OCI-LY7 (cell line): ENCODE data around the gene DDAH1. TPM values are rescaled to one million over a fixed set of nuclear protein-coding genes. Genes with fewer than 3 reads are reported as not detected.

Experiments
- BruUV-seq: library from RNA; stranded (reverse); fragments of 400-500 nt; replicated peaks from 2 replicates; lab custom pipeline; 2021; lab: Mats Ljungman, UMichigan
- CTCF ChIA-PET: fragments of 300-600 bp; sonication (Branson Sonifier 250); formaldehyde crosslinking; loops from one replicate; lab custom pipeline; 2022; ENCODE audit warnings: antibody characterized with exemption; ENCODE audit not compliant: unreplicated experiment; lab: Charles Lee
- POLR2A ChIA-PET: fragments of 300-600 bp; sonication (Branson Sonifier 250); formaldehyde crosslinking; loops from one replicate; lab custom pipeline; 2022; ENCODE audit warnings: antibody characterized with exemption; lab: Charles Lee
- DNase-seq: peaks from one replicate; pipeline ENCODE4 v3.0.0-alpha.2; 2015; ENCODE audit warnings: low spot score
- H2AFZ ChIP-seq: fragments of 200-600 bp; sonication (generic), shearing (Covaris generic); 2 replicates; pipeline ENCODE4 v1.6.1; 2014; ENCODE audit warnings: mild to moderate bottlenecking, antibody characterized with exemption, low read length, moderate library complexity
- H3K27ac ChIP-seq: fragments of 200-600 bp; sonication (generic); 2 replicates; pipeline ENCODE4 v1.5.1; 2014; ENCODE audit warnings: mixed run types, low read depth, mild to moderate bottlenecking, moderate library complexity, low read length, inconsistent platforms; ENCODE audit not compliant: poor library complexity, severe bottlenecking
- H3K36me3 ChIP-seq: fragments of 200-600 bp; sonication (generic); 2 replicates; pipeline ENCODE4 v1.6.1; 2014; ENCODE audit warnings: mild to moderate bottlenecking, antibody characterized with exemption, low read length, moderate library complexity, mixed read lengths; ENCODE audit not compliant: insufficient read depth
- H3K4me1 ChIP-seq: fragments of 200-600 bp; sonication (generic); 2 replicates; pipeline ENCODE4 v1.5.1; 2014; ENCODE audit warnings: mild to moderate bottlenecking, low read length; ENCODE audit not compliant: insufficient read depth, poor library complexity, severe bottlenecking
- H3K4me2 ChIP-seq: fragments of 200-600 bp; sonication (generic); 2 replicates; pipeline ENCODE4 v1.6.1; 2014; ENCODE audit warnings: mild to moderate bottlenecking, low read length
- H3K4me3 ChIP-seq: fragments of 200-600 bp; sonication (generic); 2 replicates; pipeline ENCODE4 v1.5.1; 2014; ENCODE audit warnings: mild to moderate bottlenecking, low read depth, low read length; ENCODE audit not compliant: poor library complexity, severe bottlenecking
- H3K79me2 ChIP-seq: fragments of 200-600 bp; sonication (generic); 2 replicates; pipeline ENCODE4 v1.6.1; 2016; ENCODE audit warnings: low read depth, mild to moderate bottlenecking, low read length, moderate library complexity, mixed read lengths; ENCODE audit not compliant: insufficient read depth
- H3K9me2 ChIP-seq: fragments of 200-600 bp; sonication (generic); 2 replicates; pipeline ENCODE4 v1.6.1; 2016; ENCODE audit warnings: mild to moderate bottlenecking, low read length, mixed read lengths; ENCODE audit not compliant: insufficient read depth
- H3K9me3 ChIP-seq: fragments of 200-600 bp; sonication (generic); 2 replicates; pipeline ENCODE4 v1.6.1; 2014; ENCODE audit warnings: mild to moderate bottlenecking, mixed run types, low read length, mixed read lengths
- H4K20me1 ChIP-seq: fragments of 200-600 bp; sonication (generic); 2 replicates; pipeline ENCODE4 v1.6.1; 2014; ENCODE audit warnings: mild to moderate bottlenecking, antibody characterized with exemption, low read length, moderate library complexity, mixed read lengths; ENCODE audit not compliant: insufficient read depth
- CTCF ChIP-seq: fragments of 200-600 bp; sonication (generic); conservative IDR thresholded peaks from 2 replicates; pipeline ENCODE4 v1.5.1; 2014; ENCODE audit warnings: mild to moderate bottlenecking, antibody characterized with exemption, low read length, moderate library complexity, mixed read lengths
- EZH2phosphoT487 ChIP-seq: fragments of 200-600 bp; sonication (generic); IDR thresholded peaks from 2 replicates; pipeline ENCODE4 v1.6.1; 2018; ENCODE audit warnings: low read depth, borderline replicate concordance, mild to moderate bottlenecking, mixed run types, antibody characterized with exemption, low read length, moderate library complexity, mixed read lengths
- intact Hi-C: fragments of 100-400 bp; cut with micrococcal nuclease; formaldehyde crosslinking; loops from one replicate; pipeline ENCODE4 v1.10.0; 2022; ENCODE audit not compliant: unreplicated experiment
- total RNA-seq, 2 experiments: library from RNA; depleted of rRNA in 1 of 2; stranded (reverse); fragments of >200 nt in 1 of 2; shearing (Covaris generic) in 1 of 2; gene quantifications; 2 replicates each; pipeline ENCODE4 v1.2.3, GENCODE V29; 2014 to 2022

Gene DDAH1
- total RNA-seq, 2 experiments from 2014 or later, result not detected

DNA sequence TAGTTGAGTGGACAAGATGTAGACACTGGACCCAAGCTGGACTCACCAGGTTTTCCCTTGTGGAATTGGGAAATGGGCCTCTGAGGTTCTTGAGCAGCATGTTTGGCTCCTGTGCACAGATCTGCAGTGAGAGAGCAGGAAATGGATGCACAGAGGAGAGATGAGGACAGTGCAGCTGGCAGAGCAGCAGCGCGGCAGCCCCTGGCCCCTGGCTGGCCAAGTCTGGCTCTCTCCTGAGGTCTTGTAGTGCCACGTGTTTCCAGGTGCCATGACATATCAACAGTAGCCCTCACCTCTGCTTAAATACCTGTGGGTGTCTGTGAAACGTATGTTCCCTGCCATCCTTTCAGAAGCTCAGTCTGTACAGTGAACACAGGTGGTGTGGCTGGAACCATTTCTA lies 169.3 kb downstream of the DDAH1 start:
- DNase-seq, result no peak
- H3K79me2 ChIP-seq, result no peaks in the 10 kb centered on the region
- H3K36me3 ChIP-seq, result no peaks in the 10 kb centered on the region
- H3K4me3 ChIP-seq, result no peak overlapping the region
- peaks cover 5% of the 10 kb centered on the region for H3K4me1 ChIP-seq
- H4K20me1 ChIP-seq, result no peaks in the 10 kb centered on the region
- no TSS peak for BruUV-seq
- POLR2A ChIA-PET, result interaction anchor here (0.7 to 1.2 kb wide), 2 partner anchors 20 kb away, joined by 4 read pairs; partner anchors contain the start of gene BCL10
- TF ChIP-seq EZH2phosphoT487 (no peak), CTCF (no peak)
- H3K4me2 ChIP-seq, result no peak overlapping the region
- no peak overlapping the region for H2AFZ ChIP-seq
- CTCF ChIA-PET, result no interaction called here
- intact Hi-C loops, result no loop called here
- no peaks in the 10 kb centered on the region for H3K9me2 ChIP-seq
- no peaks in the 10 kb centered on the region for H3K9me3 ChIP-seq
- H3K27ac ChIP-seq, result no peak overlapping the region

DNA sequence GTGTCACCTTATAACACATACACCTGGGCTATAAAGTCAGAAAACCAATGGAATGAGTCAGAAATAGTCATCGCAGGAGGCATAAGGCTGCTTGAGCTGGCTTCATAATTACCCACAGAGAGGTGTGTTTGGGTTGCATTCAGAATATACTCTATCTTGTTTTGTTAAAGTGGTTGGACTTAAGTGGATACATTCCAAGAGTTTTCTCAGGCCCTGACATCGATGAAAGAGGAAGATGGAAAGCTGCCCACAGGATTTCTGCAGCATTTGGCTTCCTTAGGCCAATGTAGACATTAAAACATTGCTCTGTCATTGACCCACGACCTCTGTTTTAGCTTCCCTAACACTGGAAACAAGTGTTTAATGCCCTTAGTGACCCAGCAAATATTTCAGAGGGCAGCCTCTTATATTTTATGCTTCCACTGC lies 169.9 kb downstream of the DDAH1 start:
- no peaks in the 10 kb centered on the region for H3K9me3 ChIP-seq
- H3K9me2 ChIP-seq, result no peaks in the 10 kb centered on the region
- H3K4me1 ChIP-seq, result peaks cover 11% of the 10 kb centered on the region
- no peaks in the 10 kb centered on the region for H3K36me3 ChIP-seq
- intact Hi-C loops, result no loop called here
- BruUV-seq, result no TSS peak
- ChIA-PET CTCF (no interaction called here), POLR2A (interaction anchor here (1.2 to 1.4 kb wide), 2 partner anchors 17 to 19 kb away, joined by 3 to 4 read pairs; partner anchors contain the start of gene BCL10)
- H3K4me3 ChIP-seq, result no peak overlapping the region
- no peaks in the 10 kb centered on the region for H3K79me2 ChIP-seq
- no peak overlapping the region for H2AFZ ChIP-seq
- no peak overlapping the region for H3K27ac ChIP-seq
- TF ChIP-seq CTCF (no peak), EZH2phosphoT487 (no peak)
- no peak for DNase-seq
- no peaks in the 10 kb centered on the region for H4K20me1 ChIP-seq
- no peak overlapping the region for H3K4me2 ChIP-seq

DNA sequence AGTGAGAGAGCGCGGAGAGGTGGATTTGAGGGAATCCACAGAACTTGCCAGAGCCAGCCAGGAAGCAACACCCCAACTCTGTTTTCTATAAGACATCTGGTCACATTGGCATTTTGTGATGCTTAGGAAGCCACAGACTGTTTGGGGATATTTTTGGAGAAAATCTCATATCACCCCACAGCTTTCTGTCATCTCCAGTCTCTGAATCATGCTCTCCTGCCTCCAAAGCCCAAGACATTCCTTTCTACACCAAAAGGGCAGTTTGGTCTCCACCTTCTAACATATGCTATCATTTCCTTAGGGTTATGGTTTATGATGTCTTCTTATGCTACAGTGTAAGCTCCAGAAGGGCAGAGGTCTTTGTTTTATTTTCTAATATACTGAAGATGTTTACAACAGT lies 174.1 kb downstream of the DDAH1 start:
- Histone ChIP-seq H4K20me1 (no peaks in the 10 kb centered on the region), H3K9me3 (no peaks in the 10 kb centered on the region), H3K4me3 (no peak overlapping the region), H3K4me1 (peaks cover 19% of the 10 kb centered on the region), H3K27ac (no peak overlapping the region), H3K79me2 (no peaks in the 10 kb centered on the region), H3K36me3 (no peaks in the 10 kb centered on the region), H3K9me2 (no peaks in the 10 kb centered on the region), H2AFZ (peak overlapping the region; percentile 46; the same call in 1 of the 2 replicates), H3K4me2 (peak overlapping the region; percentile 47)
- ChIA-PET CTCF (no interaction called here), POLR2A (interaction anchor here (0.6 to 2.1 kb wide), 3 partner anchors 9 to 32 kb away, joined by 4 to 13 read pairs (median 8); partner anchors contain the start of gene BCL10)
- intact Hi-C loops, result no loop called here
- no peak for DNase-seq
- TF ChIP-seq CTCF (no peak), EZH2phosphoT487 (no peak)
- BruUV-seq, result no TSS peak
